ENCODE data around the gene MAP3K8. TPM values are rescaled to one million over a fixed set of nuclear protein-coding genes. Genes with fewer than 3 reads are reported as not detected.

The MAP3K8 gene
- total and polyA plus RNA-seq, 8 donors, result 2.2 to 38.7 (median 13.3) TPM

GRCh38 chr10:30493609-30494530 lies 59.9 kb downstream of the MAP3K8 start:
- intact Hi-C loops (cut with DNase I; ENCODE audit: low total_unique reads), result no loop called here
- Histone ChIP-seq H3K36me3 (no peaks in the 10 kb centered on the region), H3K4me3 (no peak overlapping the region), H3K27ac (peak overlapping the region in 2 of 5 donors; percentile 4 to 46), H3K27me3 (peaks cover 0 to 4% (median 0%) of the 10 kb centered on the region in 3 donors), H3K4me1 (peaks cover 0 to 5% (median 4%) of the 10 kb centered on the region in 4 donors), H3K9me3 (no peaks in the 10 kb centered on the region)
- TF ChIP-seq CTCF (IDR thresholded peaks at IDR 0.05), result peak in 1 of 7 experiments; percentile 8
- TF ChIP-seq POLR2A (IDR thresholded peaks at IDR 0.05), result no peak
- peak in 1 of 2 donors; percentile 28 for DNase-seq
- 75 to 84% (median 76%) methylated on average over 11 of the region's 11 CpGs for WGBS, 5 donors

- peaks cover 0 to 5% (median 4%) of the 10 kb centered on the region in 4 donors for H3K4me1 ChIP-seq
- peaks cover 0 to 2% (median 0%) of the 10 kb centered on the region in 3 donors for H3K27me3 ChIP-seq
- intact Hi-C loops (cut with DNase I; ENCODE audit: low total_unique reads), result no loop called here
- 80 to 88% (median 83%) methylated on average over 4 of the region's 4 CpGs for WGBS, 5 donors
- no peaks in the 10 kb centered on the region for H3K9me3 ChIP-seq
- TF ChIP-seq POLR2A (IDR thresholded peaks at IDR 0.05), result no peak
- no peak for TF ChIP-seq POLR2AphosphoS5 (IDR thresholded peaks at IDR 0.05)
- no peak for TF ChIP-seq EP300 (IDR thresholded peaks at IDR 0.05)
- no peak for TF ChIP-seq CTCF (IDR thresholded peaks at IDR 0.05)
- H3K36me3 ChIP-seq, result no peaks in the 10 kb centered on the region
- H3K4me3 ChIP-seq, result no peak overlapping the region
- H3K27ac ChIP-seq, result peak overlapping the region in 2 of 5 donors; percentile 3 to 46
- no peak for DNase-seq
Observed at GRCh38 chr10:30494558-30494957, 60.6 kb downstream of the MAP3K8 start.

GRCh38 chr10:30495687-30496086 lies 61.7 kb downstream of the MAP3K8 start:
- no peaks in the 10 kb centered on the region for H3K36me3 ChIP-seq
- 73 to 80% (median 74%) methylated on average over 6 of the region's 6 CpGs for WGBS, 5 donors
- no peak for DNase-seq
- peaks cover 0 to 5% (median 4%) of the 10 kb centered on the region in 4 donors for H3K4me1 ChIP-seq
- H3K9me3 ChIP-seq, result no peaks in the 10 kb centered on the region
- TF ChIP-seq CTCF (IDR thresholded peaks at IDR 0.05), result no peak
- H3K27me3 ChIP-seq, result no peaks in the 10 kb centered on the region
- no peak overlapping the region for H3K4me3 ChIP-seq
- H3K27ac ChIP-seq, result no peak overlapping the region
- intact Hi-C loops (cut with DNase I; ENCODE audit: low total_unique reads), result no loop called here

- DNase-seq, result no peak
- peaks cover 0 to 15% (median 7%) of the 10 kb centered on the region in 4 donors for H3K4me1 ChIP-seq
- WGBS, 5 donors, result 79 to 93% (median 82%) methylated on average over 1 of the region's 1 CpG
- H3K4me3 ChIP-seq, result no peak overlapping the region
- no peak overlapping the region for H3K27ac ChIP-seq
- no peaks in the 10 kb centered on the region for H3K36me3 ChIP-seq
- no peak for TF ChIP-seq POLR2A (IDR thresholded peaks at IDR 0.05)
- no peak for TF ChIP-seq POLR2AphosphoS5 (IDR thresholded peaks at IDR 0.05)
- TF ChIP-seq CTCF (IDR thresholded peaks at IDR 0.05), result no peak
- no peak for TF ChIP-seq EP300 (IDR thresholded peaks at IDR 0.05)
- no peaks in the 10 kb centered on the region for H3K9me3 ChIP-seq
- intact Hi-C loops (cut with DNase I; ENCODE audit: low total_unique reads), result no loop called here
- no peaks in the 10 kb centered on the region for H3K27me3 ChIP-seq
Observed at GRCh38 chr10:30499816-30500215, 65.8 kb downstream of the MAP3K8 start.

All from stomach (tissue), 9 donors.